Measurements from ENCODE around the gene ADORA1. TPM values are rescaled to one million over a fixed set of nuclear protein-coding genes. Genes with fewer than 3 reads are reported as not detected.
A peak's percentile ranks its signal among the peaks of the same experiment; 100 is the strongest.

Gene ADORA1
- total RNA-seq, 4 donors from 2014 or later = 1.5 TPM; not detected in 3

DNA sequence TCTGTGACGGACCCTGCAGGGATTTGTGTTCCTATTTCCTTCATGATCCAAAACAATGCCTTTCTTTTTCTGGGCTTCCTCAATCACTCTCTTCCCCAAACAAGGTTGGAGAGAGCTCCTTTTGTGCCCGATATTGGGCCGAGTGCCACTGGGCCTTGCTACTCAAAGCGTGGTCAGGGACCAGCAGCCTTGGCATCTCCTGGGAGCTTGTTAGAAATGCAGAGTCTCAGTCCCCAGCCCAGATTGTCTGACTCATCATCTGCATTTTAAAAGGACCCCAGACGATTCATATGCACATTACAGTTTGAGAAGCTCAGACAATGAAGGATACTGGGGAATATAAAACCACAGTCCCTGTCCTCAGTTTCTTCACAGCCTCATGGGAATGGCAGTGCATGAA lies 19.9 kb downstream of the ADORA1 start:
- Histone ChIP-seq H3K4me1 (no peaks in the 10 kb centered on the region), H3K27ac (no peak overlapping the region), H3K36me3 (no peaks in the 10 kb centered on the region), H3K4me3 (no peak overlapping the region), H3K9me3 (no peaks in the 10 kb centered on the region), H3K27me3 (no peaks in the 10 kb centered on the region)
- TF ChIP-seq, protein P1, sequence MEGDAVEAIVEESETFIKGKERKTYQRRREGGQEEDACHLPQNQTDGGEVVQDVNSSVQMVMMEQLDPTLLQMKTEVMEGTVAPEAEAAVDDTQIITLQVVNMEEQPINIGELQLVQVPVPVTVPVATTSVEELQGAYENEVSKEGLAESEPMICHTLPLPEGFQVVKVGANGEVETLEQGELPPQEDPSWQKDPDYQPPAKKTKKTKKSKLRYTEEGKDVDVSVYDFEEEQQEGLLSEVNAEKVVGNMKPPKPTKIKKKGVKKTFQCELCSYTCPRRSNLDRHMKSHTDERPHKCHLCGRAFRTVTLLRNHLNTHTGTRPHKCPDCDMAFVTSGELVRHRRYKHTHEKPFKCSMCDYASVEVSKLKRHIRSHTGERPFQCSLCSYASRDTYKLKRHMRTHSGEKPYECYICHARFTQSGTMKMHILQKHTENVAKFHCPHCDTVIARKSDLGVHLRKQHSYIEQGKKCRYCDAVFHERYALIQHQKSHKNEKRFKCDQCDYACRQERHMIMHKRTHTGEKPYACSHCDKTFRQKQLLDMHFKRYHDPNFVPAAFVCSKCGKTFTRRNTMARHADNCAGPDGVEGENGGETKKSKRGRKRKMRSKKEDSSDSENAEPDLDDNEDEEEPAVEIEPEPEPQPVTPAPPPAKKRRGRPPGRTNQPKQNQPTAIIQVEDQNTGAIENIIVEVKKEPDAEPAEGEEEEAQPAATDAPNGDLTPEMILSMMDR (IDR thresholded peaks at IDR 0.05) = no peak
- no peak for TF ChIP-seq POLR2A (IDR thresholded peaks at IDR 0.05)
- DNase-seq = no peak

DNA sequence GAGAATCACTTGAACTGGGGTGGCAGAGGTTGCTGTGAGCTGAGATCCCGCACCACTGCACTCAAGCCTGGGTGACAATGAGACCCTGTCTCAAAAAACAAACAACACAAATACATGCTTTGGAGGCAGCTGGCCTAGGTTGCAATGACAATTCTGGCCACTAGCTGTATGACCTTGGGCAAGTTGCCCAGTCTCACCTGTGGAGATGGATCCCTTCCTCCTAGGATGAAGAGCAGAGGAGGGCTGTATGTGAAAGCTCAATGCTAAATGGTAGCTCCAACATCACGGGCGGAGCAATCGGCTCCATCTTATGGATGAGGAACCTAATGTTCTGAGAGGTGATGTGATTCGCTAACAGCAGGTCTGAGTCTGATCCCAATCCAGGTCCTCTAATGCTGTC lies 20.6 kb downstream of the ADORA1 start:
- DNase-seq = no peak
- TF ChIP-seq, protein P1 (IDR thresholded peaks at IDR 0.05) = peak in 1 of 6 experiments; percentile 31
- no peak for TF ChIP-seq POLR2A (IDR thresholded peaks at IDR 0.05)

DNA sequence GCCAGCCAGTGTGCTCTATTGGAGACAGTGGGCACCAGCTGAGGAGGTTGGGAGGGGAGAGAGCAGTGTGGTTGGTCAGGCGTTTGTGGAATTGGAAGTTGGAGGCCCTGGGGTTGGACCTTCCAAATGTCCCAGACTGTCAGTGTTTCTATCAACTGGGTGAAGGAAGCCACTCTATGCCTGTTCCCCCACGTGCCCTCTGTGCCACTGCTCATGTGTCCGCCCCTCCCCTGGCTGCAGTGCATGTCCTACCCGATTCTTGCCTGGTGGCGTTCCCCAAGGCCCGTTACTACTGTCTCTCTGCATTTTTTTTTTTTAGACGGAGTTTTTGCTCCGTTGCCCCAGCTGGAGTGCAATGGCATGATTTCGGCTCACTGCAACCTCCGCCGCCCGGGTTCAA lies 21.1 kb downstream of the ADORA1 start:
- H3K4me1 ChIP-seq = no peaks in the 10 kb centered on the region
- TF ChIP-seq, protein P1 (IDR thresholded peaks at IDR 0.05) = no peak
- no peak for TF ChIP-seq POLR2A (IDR thresholded peaks at IDR 0.05)
- H3K27me3 ChIP-seq = no peaks in the 10 kb centered on the region
- H3K36me3 ChIP-seq = no peaks in the 10 kb centered on the region
- no peaks in the 10 kb centered on the region for H3K9me3 ChIP-seq
- no peak overlapping the region for H3K4me3 ChIP-seq
- DNase-seq = no peak
- H3K27ac ChIP-seq = no peak overlapping the region

More for the DNA sequence above, 20.6 kb downstream of the ADORA1 start:
- no peaks in the 10 kb centered on the region for H3K36me3 ChIP-seq
- no peaks in the 10 kb centered on the region for H3K4me1 ChIP-seq
- no peak overlapping the region for H3K4me3 ChIP-seq
- H3K27ac ChIP-seq = no peak overlapping the region
- H3K27me3 ChIP-seq = no peaks in the 10 kb centered on the region
- no peaks in the 10 kb centered on the region for H3K9me3 ChIP-seq

DNA sequence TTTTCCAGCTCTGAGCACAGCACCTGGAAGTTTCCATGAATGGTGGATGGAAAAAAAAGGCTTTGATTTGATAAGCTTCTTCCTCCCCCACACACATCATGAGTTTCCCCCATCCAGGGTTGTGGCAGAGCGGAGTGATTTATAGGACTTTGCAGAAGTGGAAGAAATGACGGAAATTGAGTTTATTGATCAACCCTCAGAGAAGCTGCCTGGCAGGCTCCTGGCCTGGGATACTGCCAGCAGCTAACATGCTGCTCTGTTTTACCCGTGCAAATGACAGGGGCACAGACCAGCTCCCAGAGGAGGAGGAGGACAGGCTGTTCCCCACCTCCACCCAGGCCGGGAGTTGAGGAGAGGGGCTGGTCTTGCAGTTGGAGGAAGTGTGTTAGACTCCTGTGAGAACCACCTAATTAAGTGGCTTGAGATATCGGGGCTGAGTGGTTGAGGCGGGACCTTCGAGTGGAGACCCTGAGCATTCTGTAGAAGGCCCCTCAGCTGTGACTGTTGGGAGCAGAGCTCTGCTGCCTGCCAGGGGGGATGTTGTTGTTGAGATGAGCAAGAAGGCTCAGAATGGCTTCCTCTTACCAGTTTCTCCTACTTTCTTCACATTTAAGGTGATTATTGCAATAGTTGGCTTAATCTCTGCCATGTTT lies 21.8 kb downstream of the ADORA1 start:
- Histone ChIP-seq H3K36me3 (no peaks in the 10 kb centered on the region), H3K27me3 (no peaks in the 10 kb centered on the region), H3K27ac (no peak overlapping the region), H3K9me3 (no peaks in the 10 kb centered on the region), H3K4me3 (no peak overlapping the region), H3K4me1 (no peaks in the 10 kb centered on the region)
- TF ChIP-seq POLR2A (IDR thresholded peaks at IDR 0.05) = no peak
- TF ChIP-seq, protein P1 (IDR thresholded peaks at IDR 0.05) = no peak
- DNase-seq = no peak

DNA sequence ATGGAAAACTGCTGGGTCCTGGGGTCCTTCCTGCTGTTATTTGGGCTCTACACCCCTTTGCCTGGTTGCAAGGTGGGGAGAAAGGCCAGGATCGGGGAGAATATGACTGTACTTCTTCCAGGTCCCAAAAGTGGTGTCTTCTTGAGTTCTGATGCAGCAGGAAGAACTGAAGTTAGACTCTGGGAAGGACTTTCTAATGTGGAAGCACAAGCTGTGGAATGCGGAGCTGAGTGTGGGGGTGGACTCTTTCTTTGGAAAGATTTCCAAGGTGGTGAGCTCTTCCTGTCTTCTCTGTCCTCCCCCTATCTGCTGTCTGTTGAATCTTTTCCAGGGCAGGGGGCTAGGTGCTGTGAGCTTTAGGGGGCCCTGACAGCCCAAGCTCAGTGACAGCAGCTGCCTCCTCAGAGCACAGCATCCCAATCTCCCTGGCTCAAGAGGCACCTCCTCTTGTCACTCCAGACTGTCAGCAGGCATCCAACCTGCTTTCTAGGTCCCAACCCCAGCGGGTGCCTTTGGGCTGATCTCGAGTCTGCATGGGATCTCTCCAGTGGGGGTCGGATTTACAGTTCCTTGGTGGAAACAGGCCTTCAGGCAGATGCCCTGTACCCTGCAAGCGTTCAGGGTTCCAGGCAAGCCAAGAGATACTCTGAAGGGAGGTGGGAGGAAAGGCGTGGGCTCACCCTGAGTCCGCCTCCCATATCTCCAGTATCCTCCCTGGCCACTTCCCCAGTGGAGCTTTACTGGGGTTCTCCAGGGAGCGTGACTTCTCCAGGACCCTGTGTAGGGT lies 23.2 kb downstream of the ADORA1 start:
- H3K9me3 ChIP-seq = no peaks in the 10 kb centered on the region
- no peak for TF ChIP-seq POLR2A (IDR thresholded peaks at IDR 0.05)
- TF ChIP-seq, protein P1 (IDR thresholded peaks at IDR 0.05) = no peak
- no peak overlapping the region for H3K27ac ChIP-seq
- H3K27me3 ChIP-seq = no peaks in the 10 kb centered on the region
- no peaks in the 10 kb centered on the region for H3K36me3 ChIP-seq
- no peak overlapping the region for H3K4me3 ChIP-seq
- no peaks in the 10 kb centered on the region for H3K4me1 ChIP-seq
- DNase-seq = no peak

Measured in Peyer's patch (tissue), 4 donors.